K562 (cell line): ENCODE measurements around the gene DISC1. TPM values are rescaled to one million over a fixed set of nuclear protein-coding genes. Genes with fewer than 3 reads are reported as not detected.

Experiments used
- ATAC-seq: fragments of 200-7000 bp; cut with Tn5 transposase; 3 replicates; pipeline ENCODE4 v1.9.1; 2020; ENCODE audit warnings: moderate library complexity
- BruUV-seq: library from RNA; stranded (reverse); fragments of 400-500 nt; replicated peaks from 2 replicates; lab custom pipeline; 2021; lab: Mats Ljungman, UMichigan
- CTCF ChIA-PET: fragments of 300-600 bp; formaldehyde crosslinking; extraction: SDS; loops from one replicate; lab custom pipeline; 2021; ENCODE audit warnings: low intra/inter-chr PET ratio; lab: Yijun Ruan, JAX
- POLR2A ChIA-PET: fragments of 300-600, 350-650 bp; sonication (Branson Sonifier 250); formaldehyde crosslinking; extraction: SDS; loops from one replicate; lab custom pipeline; 2021; ENCODE audit warnings: antibody characterized with exemption, inconsistent platforms; lab: Yijun Ruan, JAX
- DNase-seq, 4 experiments: peaks; one replicate each; pipeline versions ENCODE4 v3.0.0 to v3.0.0-alpha.2; 2011 to 2018; ENCODE audit warnings: low spot score in 3 of 4, mixed read lengths in 3 of 4; ENCODE audit errors: extremely low read depth in 1 of 4
- FAIRE-seq: peaks from 2 replicates; lab custom pipeline; 2011; peaks lifted over from hg19 to GRCh38; lab: Jason Lieb, UNC
- H2AFZ ChIP-seq: 2 replicates; pipeline ENCODE4 v1.6.0; 2011; ENCODE audit warnings: low read depth, low read length, control low read depth, inconsistent platforms
- H3K27ac ChIP-seq: fragments of 200-600 bp; 3 replicates; pipeline ENCODE4 v1.8.0; 2011; ENCODE audit warnings: low read depth, mild to moderate bottlenecking, control low read depth, inconsistent platforms, low read length, moderate library complexity, mixed read lengths; ENCODE audit errors: extremely low read depth
- H3K27me3 ChIP-seq, 2 experiments: fragments of 300-600 bp in 1 of 2; 2 replicates in 1 of 2; 3 replicates in 1 of 2; pipeline versions ENCODE4 v1.6.0 to v1.8.0; 2011; ENCODE audit warnings: inconsistent platforms in 2 of 2, low read length in 2 of 2, mild to moderate bottlenecking in 1 of 2, mixed read lengths in 1 of 2, moderate library complexity in 1 of 2; ENCODE audit not compliant: control insufficient read depth in 2 of 2, insufficient read depth in 2 of 2
- H3K36me3 ChIP-seq: fragments of 300-600 bp; 3 replicates; pipeline ENCODE4 v1.8.0; 2011; ENCODE audit warnings: mild to moderate bottlenecking, low read length, inconsistent platforms; ENCODE audit not compliant: control insufficient read depth, insufficient read depth
- H3K4me1 ChIP-seq, 2 experiments: fragments of 200-600 bp in 1 of 2; replicated peaks in 1 of 2; 2 replicates in 1 of 2; 3 replicates in 1 of 2; pipeline versions ENCODE4 v1.5.1 to v1.8.0; 2011; ENCODE audit warnings: inconsistent platforms in 2 of 2, low read length in 2 of 2, mild to moderate bottlenecking in 1 of 2, mixed read lengths in 1 of 2, moderate library complexity in 1 of 2; ENCODE audit not compliant: control insufficient read depth in 2 of 2, insufficient read depth in 2 of 2
- H3K4me2 ChIP-seq: 2 replicates; pipeline ENCODE4 v1.6.1; 2011; ENCODE audit warnings: low read length, control low read depth, inconsistent platforms, mixed read lengths; ENCODE audit not compliant: insufficient read depth
- H3K4me3 ChIP-seq: fragments of 200-600 bp; sonication (generic), shearing (Covaris generic); 2 replicates; pipeline ENCODE4 v1.5.1; 2016; ENCODE audit warnings: control low read depth, inconsistent platforms
- H3K79me2 ChIP-seq: fragments of 200-600 bp; 3 replicates; pipeline ENCODE4 v1.8.0; 2011; ENCODE audit warnings: low read length, inconsistent platforms; ENCODE audit not compliant: control insufficient read depth, insufficient read depth
- H3K9ac ChIP-seq, 2 experiments: 2 replicates each; pipeline versions ENCODE4 v1.6.0 to v1.6.1; 2011; ENCODE audit warnings: low read depth in 2 of 2, low read length in 2 of 2, control low read depth in 1 of 2, inconsistent platforms in 1 of 2, mild to moderate bottlenecking in 1 of 2, mixed read lengths in 1 of 2; ENCODE audit not compliant: insufficient read depth in 1 of 2
- H3K9me1 ChIP-seq: one replicate; pipeline ENCODE4 v1.6.0; 2011; ENCODE audit warnings: inconsistent platforms, mild to moderate bottlenecking, low read length, moderate library complexity; ENCODE audit not compliant: control insufficient read depth, insufficient read depth
- H3K9me3 ChIP-seq: replicated peaks from 2 replicates; pipeline ENCODE4 v1.5.1; 2011; ENCODE audit warnings: low read depth, low read length, inconsistent platforms; ENCODE audit not compliant: control insufficient read depth, insufficient read depth
- H4K20me1 ChIP-seq: replicated peaks from 2 replicates; pipeline ENCODE4 v1.6.1; 2011; ENCODE audit warnings: low read length, inconsistent platforms, mixed read lengths; ENCODE audit not compliant: control insufficient read depth, insufficient read depth
- CCNT2 ChIP-seq: IDR thresholded peaks from 2 replicates; pipeline ENCODE4 v1.6.1; 2011; ENCODE audit warnings: borderline replicate concordance, low read depth, mild to moderate bottlenecking, moderate library complexity, mixed read lengths, low read length; ENCODE audit not compliant: insufficient read length; ENCODE audit errors: extremely low read depth
- CREB1 ChIP-seq, 2 experiments: sonication (generic) in 1 of 2; formaldehyde crosslinking in 1 of 2; IDR thresholded peaks; 2 replicates each; pipeline versions ENCODE4 v1.6.1 to v1.8.0; 2012 to 2022; ENCODE audit warnings: inconsistent platforms in 1 of 2, mild to moderate bottlenecking in 1 of 2, missing genetic modification reagents in 1 of 2, moderate library complexity in 1 of 2
- CSDE1 ChIP-seq, 2 experiments: fragments of 450-650 bp; IDR thresholded peaks; 2 replicates each; pipeline ENCODE4 v1.6.1; 2016; ENCODE audit warnings: mild to moderate bottlenecking in 1 of 2
- E2F5 ChIP-seq: sonication (generic); formaldehyde crosslinking; IDR thresholded peaks from 2 replicates; pipeline ENCODE4 v1.8.0; 2022; ENCODE audit warnings: mild to moderate bottlenecking, missing genetic modification reagents
- FOXJ2 ChIP-seq: fragments of 200-800 bp; sonication (Bioruptor generic); IDR thresholded peaks from 2 replicates; pipeline ENCODE4 v1.6.1; 2016; ENCODE audit warnings: missing genetic modification characterization, missing compliant biosample characterization
- GATA2 ChIP-seq: sonication (generic); formaldehyde crosslinking; IDR thresholded peaks from 2 replicates; pipeline ENCODE4 v1.4.0; 2020; ENCODE audit warnings: mild to moderate bottlenecking, missing genetic modification reagents
- GTF2A2 ChIP-seq: IDR thresholded peaks from 2 replicates; pipeline ENCODE4 v1.6.1; 2016; ENCODE audit warnings: mild to moderate bottlenecking, missing genetic modification characterization, missing compliant biosample characterization
- HEY1 ChIP-seq: fragments of 250-450 bp; sonication (Bioruptor Pico); IDR thresholded peaks from 2 replicates; pipeline ENCODE4 v1.5.0; 2020; ENCODE audit warnings: mild to moderate bottlenecking, moderate library complexity, borderline replicate concordance
- RBFOX2 ChIP-seq: fragments of 200-400 bp; formaldehyde crosslinking; IDR thresholded peaks from 2 replicates; pipeline ENCODE4 v1.6.1; 2017; ENCODE audit warnings: low read depth, mild to moderate bottlenecking, low read length, moderate library complexity
- SAFB ChIP-seq: fragments of 200-400 bp; formaldehyde crosslinking; IDR thresholded peaks from 2 replicates; pipeline ENCODE4 v1.6.1; 2017; ENCODE audit warnings: low read depth, low read length, borderline replicate concordance
- SRF ChIP-seq, 2 experiments: fragments of 250-450, 450-650 bp in 1 of 2; sonication (Bioruptor Pico) in 1 of 2; sonication (generic) in 1 of 2; formaldehyde crosslinking; IDR thresholded peaks; 2 replicates each; pipeline versions ENCODE4 v1.5.0 to v1.5.1; 2020 to 2022; ENCODE audit warnings: mild to moderate bottlenecking in 1 of 2, missing genetic modification reagents in 1 of 2
- TSC22D4 ChIP-seq: fragments of 450-650 bp; IDR thresholded peaks from 2 replicates; pipeline ENCODE4 v1.6.1; 2016; ENCODE audit warnings: missing genetic modification characterization, missing biosample characterization, control low read depth
- U2AF1 ChIP-seq: fragments of 200-400 bp; formaldehyde crosslinking; optimal IDR thresholded peaks from 2 replicates; pipeline ENCODE3; 2017; ENCODE audit warnings: mild to moderate bottlenecking, low read depth, low read length, moderate library complexity
- ZBTB34 ChIP-seq: fragments of 250-450 bp; sonication (Bioruptor Pico); IDR thresholded peaks from 2 replicates; pipeline ENCODE4 v1.8.0; 2021; ENCODE audit warnings: mild to moderate bottlenecking, moderate library complexity
- ZNF239 ChIP-seq: fragments of 250-450 bp; sonication (Bioruptor Pico); IDR thresholded peaks from 2 replicates; pipeline ENCODE4 v1.4.0; 2020; ENCODE audit warnings: mild to moderate bottlenecking
- ZNF24 ChIP-seq: fragments of 450-650 bp; IDR thresholded peaks from 2 replicates; pipeline ENCODE4 v1.6.1; 2016
- WGBS: fragments of 100-300 bp; shearing (Covaris generic); methylation state at CpG from one replicate; pipeline ENCODE4 v1.1.6; 2016; ENCODE audit warnings: low coverage, mixed read lengths; ENCODE audit not compliant: insufficient coverage; ENCODE audit errors: missing lambda C conversion rate; 5-methylcytosine and 5-hydroxymethylcytosine counted together
- in situ Hi-C: fragments of 300-500 bp; cut with MboI; formaldehyde crosslinking; loops from 4 replicates; pipeline ENCODE4 v1.15.0; 2018; ENCODE audit warnings: inconsistent platforms, mixed read lengths
- intact Hi-C: fragments of 100-400 bp; cut with micrococcal nuclease; formaldehyde crosslinking; loops from 2 replicates; pipeline ENCODE4 v1.14.2; 2022
- polyA plus RNA-seq, 8 experiments: library from polyadenylated mRNA; depleted of rRNA in 4 of 8; stranded (reverse) in 5 of 8; unstranded in 3 of 8; fragments of >200 nt; fragmentation: Nextera tagmentation in 2 of 8; fragmentation: Illumina TruSeq in 1 of 8; extraction: Ambion mirVana in 2 of 8; extraction: Trizol in 1 of 8; gene quantifications; 2 replicates each; pipeline versions ENCODE4 v1.2.1 to v1.2.3, GENCODE V29; 2011 to 2014; ENCODE audit warnings: inconsistent platforms in 1 of 8, missing spikeins in 1 of 8
- total RNA-seq, 7 experiments: library from RNA; depleted of rRNA in 6 of 7; stranded (reverse); fragments of >200 nt in 6 of 7; fragmentation: Illumina TruSeq in 2 of 7; extraction: Trizol in 2 of 7; gene quantifications; 2 replicates each; pipeline versions ENCODE4 v1.2.1 to v1.2.3, GENCODE V29; 2011 to 2021; ENCODE audit warnings: low replicate concordance in 1 of 7
- TF ChIP-seq, protein P1 (sequence below): fragments of 450-650 bp; conservative IDR thresholded peaks from 2 replicates; pipeline ENCODE4 v1.6.1; 2016; ENCODE audit warnings: missing genetic modification characterization, low read depth, mild to moderate bottlenecking, control low read depth, missing compliant biosample characterization
- TF ChIP-seq, protein P2 (sequence below): fragments of 450-650 bp; IDR thresholded peaks from 2 replicates; pipeline ENCODE4 v1.6.1; 2016; ENCODE audit warnings: antibody characterized with exemption

Gene DISC1
- total and polyA plus RNA-seq, 9 of the 15 experiments (the other 6 are each of a cell fraction or from before 2014, with no cell fraction given), result 0.01 to 0.11 (median 0.08) TPM; not detected in 1

- no peak overlapping the region for H3K4me2 ChIP-seq
- H3K4me1 ChIP-seq, result no peaks in the 10 kb centered on the region
- ATAC-seq, result no peak
- in situ Hi-C loops, result no loop called here
- TF ChIP-seq CSDE1 (IDR thresholded peaks at IDR 0.05) (no peak), HEY1 (CRISPR knock-in tag) (no peak), GTF2A2 (no peak), TSC22D4 (no peak), SRF (CRISPR knock-in tag; IDR thresholded peaks at IDR 0.05) (no peak), U2AF1 (no peak), ZNF24 (no peak), SAFB (no peak), FOXJ2 (tag) (no peak), RBFOX2 (no peak), GATA2 (CRISPR knock-in tag) (no peak), ZBTB34 (CRISPR knock-in tag) (no peak), CCNT2 (no peak), ZNF239 (no peak), CREB1 (IDR thresholded peaks at IDR 0.05) (no peak), CREB1 (CRISPR knock-in tag; IDR thresholded peaks at IDR 0.05) (no peak), E2F5 (CRISPR knock-in tag) (no peak)
- TF ChIP-seq, protein P1, sequence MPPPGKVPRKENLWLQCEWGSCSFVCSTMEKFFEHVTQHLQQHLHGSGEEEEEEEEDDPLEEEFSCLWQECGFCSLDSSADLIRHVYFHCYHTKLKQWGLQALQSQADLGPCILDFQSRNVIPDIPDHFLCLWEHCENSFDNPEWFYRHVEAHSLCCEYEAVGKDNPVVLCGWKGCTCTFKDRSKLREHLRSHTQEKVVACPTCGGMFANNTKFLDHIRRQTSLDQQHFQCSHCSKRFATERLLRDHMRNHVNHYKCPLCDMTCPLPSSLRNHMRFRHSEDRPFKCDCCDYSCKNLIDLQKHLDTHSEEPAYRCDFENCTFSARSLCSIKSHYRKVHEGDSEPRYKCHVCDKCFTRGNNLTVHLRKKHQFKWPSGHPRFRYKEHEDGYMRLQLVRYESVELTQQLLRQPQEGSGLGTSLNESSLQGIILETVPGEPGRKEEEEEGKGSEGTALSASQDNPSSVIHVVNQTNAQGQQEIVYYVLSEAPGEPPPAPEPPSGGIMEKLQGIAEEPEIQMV (tag), result no peak
- TF ChIP-seq, protein P2, sequence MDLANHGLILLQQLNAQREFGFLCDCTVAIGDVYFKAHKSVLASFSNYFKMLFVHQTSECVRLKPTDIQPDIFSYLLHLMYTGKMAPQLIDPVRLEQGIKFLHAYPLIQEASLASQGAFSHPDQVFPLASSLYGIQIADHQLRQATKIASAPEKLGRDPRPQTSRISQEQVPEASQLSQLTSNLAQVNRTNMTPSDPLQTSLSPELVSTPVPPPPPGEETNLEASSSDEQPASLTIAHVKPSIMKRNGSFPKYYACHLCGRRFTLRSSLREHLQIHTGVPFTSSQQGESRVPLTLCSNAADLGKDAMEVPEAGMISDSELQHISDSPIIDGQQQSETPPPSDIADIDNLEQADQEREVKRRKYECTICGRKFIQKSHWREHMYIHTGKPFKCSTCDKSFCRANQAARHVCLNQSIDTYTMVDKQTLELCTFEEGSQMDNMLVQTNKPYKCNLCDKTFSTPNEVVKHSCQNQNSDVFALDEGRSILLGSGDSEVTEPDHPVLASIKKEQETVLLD, result no peak
- H4K20me1 ChIP-seq, result no peaks in the 10 kb centered on the region
- ChIA-PET POLR2A (no interaction called here), CTCF (no interaction called here)
- WGBS, result 0% methylated on average over 2 of the region's 2 CpGs
- H3K27ac ChIP-seq, result no peak overlapping the region
- H2AFZ ChIP-seq, result no peak overlapping the region
- BruUV-seq, result no TSS peak
- no peak for FAIRE-seq
- H3K9me1 ChIP-seq, result no peaks in the 10 kb centered on the region
- no peaks in the 10 kb centered on the region for H3K79me2 ChIP-seq
- no peaks in the 10 kb centered on the region for H3K36me3 ChIP-seq
- no peaks in the 10 kb centered on the region for H3K9me3 ChIP-seq
- DNase-seq, result no peak
- H3K9ac ChIP-seq, result no peak overlapping the region
- H3K4me3 ChIP-seq, result no peak overlapping the region
- intact Hi-C loops, result no loop called here
- H3K27me3 ChIP-seq, result peaks cover 9 to 16% of the 10 kb centered on the region in 2 experiments; a peak in 4 of 5 replicates
Measured at GRCh38 chr1:231699784-231700183, 73.2 kb downstream of the DISC1 start.
